BJ (cell line): Measurements from ENCODE around the gene HAUS3. TPM values are rescaled to one million over a fixed set of nuclear protein-coding genes. Genes with fewer than 3 reads are reported as not detected.

Experiments
- CTCF ChIA-PET: fragments of 350-600 bp; formaldehyde crosslinking; extraction: SDS; loops from one replicate; lab custom pipeline; 2021; ENCODE audit warnings: antibody characterized with exemption, inconsistent platforms; lab: Yijun Ruan, JAX
- POLR2A ChIA-PET: fragments of 300-600 bp; sonication (Branson Sonifier 250); formaldehyde crosslinking; extraction: SDS; loops from one replicate; lab custom pipeline; 2021; ENCODE audit warnings: antibody characterized with exemption; lab: Charles Lee
- DNase-seq: peaks from one replicate; pipeline ENCODE4 v3.0.0-alpha.2; 2011; ENCODE audit warnings: low read depth
- H3K27me3 ChIP-seq: 2 replicates; pipeline ENCODE4 v1.6.0; 2011; ENCODE audit warnings: low read length; ENCODE audit not compliant: control insufficient read depth, insufficient read depth
- H3K36me3 ChIP-seq: 2 replicates; pipeline ENCODE4 v1.5.1; 2011; ENCODE audit warnings: low read length; ENCODE audit not compliant: control insufficient read depth, insufficient read depth
- H3K4me3 ChIP-seq: 2 replicates; pipeline ENCODE4 v1.5.1; 2011; ENCODE audit warnings: low read depth, mild to moderate bottlenecking, control low read depth, low read length
- CTCF ChIP-seq: IDR thresholded peaks from 2 replicates; pipeline ENCODE4 v1.5.1; 2011; ENCODE audit warnings: low read depth, mild to moderate bottlenecking, control low read depth, inconsistent platforms, low read length, moderate library complexity; ENCODE audit not compliant: insufficient read depth
- polyA plus RNA-seq: library from polyadenylated mRNA; depleted of rRNA; stranded (reverse); fragments of >200 nt; gene quantifications from 2 replicates; pipeline ENCODE4 v1.2.3, GENCODE V29; 2011

Gene HAUS3
- polyA plus RNA-seq, 1 experiment: 1.9 TPM

GRCh38 chr4:2243681-2244380, 1.9 kb upstream of the HAUS3 start:
- Histone ChIP-seq H3K36me3 (peaks cover 3% of the 10 kb centered on the region), H3K27me3 (no peaks in the 10 kb centered on the region), H3K4me3 (no peak overlapping the region)
- ChIA-PET POLR2A (no interaction called here), CTCF (interaction anchor here (0.6 to 1.6 kb wide), 3 partner anchors 117 to 225 kb away, joined by 3 to 4 read pairs (median 3); partner anchors contain the start of gene RNF4)
- TF ChIP-seq CTCF: peak; percentile 33
- no peak for DNase-seq

- no peak for DNase-seq
- POLR2A ChIA-PET: interaction anchor here (1.8 kb wide), 1 partner anchor 21 kb away, joined by 5 read pairs; no protein-coding TSS in a partner anchor
- CTCF ChIA-PET: interaction anchor here (0.9 to 3.2 kb wide), 3 partner anchors 14 to 201 kb away, joined by 3 to 19 read pairs (median 4); no protein-coding TSS in a partner anchor
- no peaks in the 10 kb centered on the region for H3K27me3 ChIP-seq
- peak overlapping the region; percentile 84 for H3K4me3 ChIP-seq
- TF ChIP-seq CTCF: no peak
- H3K36me3 ChIP-seq: peaks cover 2% of the 10 kb centered on the region; the same call in 1 of the 2 replicates
Measured at GRCh38 chr4:2241003-2241402, 918 bp downstream of the HAUS3 start.

DNA sequence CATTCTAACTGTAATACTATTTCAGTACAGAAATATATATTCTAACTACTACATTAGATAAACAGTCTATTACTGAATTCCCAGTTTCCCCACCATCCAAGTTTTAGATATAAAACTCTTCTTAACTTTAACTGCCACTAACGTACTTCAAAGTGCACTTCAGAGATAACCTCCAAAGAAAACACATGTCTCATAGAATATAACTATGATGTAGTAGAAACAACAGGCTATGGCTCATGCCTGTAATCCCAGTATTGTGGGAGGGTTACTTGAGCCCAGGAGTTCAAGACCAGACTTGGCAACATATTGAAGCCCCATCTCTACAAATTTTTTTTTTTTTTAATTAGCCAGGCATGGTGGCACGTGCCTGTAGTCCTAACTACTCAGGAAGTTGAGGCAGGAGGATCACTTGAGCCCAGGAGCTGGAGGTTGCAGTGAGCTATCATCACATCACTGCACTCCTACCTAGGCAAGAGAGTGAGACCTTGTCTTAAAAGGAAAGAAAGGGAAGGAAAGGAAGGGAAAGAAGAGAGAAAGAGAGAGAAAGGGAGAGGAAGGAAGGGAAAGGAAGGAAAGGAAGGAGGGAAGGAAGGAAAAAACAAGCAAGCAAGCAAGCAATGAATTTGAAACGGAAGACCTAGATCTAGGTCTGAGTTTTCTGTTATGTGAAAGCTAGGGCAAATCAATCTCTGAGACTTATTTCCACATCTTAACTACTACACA, 4.8 kb downstream of the HAUS3 start:
- H3K36me3 ChIP-seq: peaks cover 2% of the 10 kb centered on the region; the same call in 1 of the 2 replicates

GRCh38 chr4:2231082-2231481, 10.8 kb downstream of the HAUS3 start:
- ChIA-PET POLR2A (no interaction called here), CTCF (interaction anchor here (6.6 kb wide), 1 partner anchor 11 kb away, joined by 42 read pairs; no protein-coding TSS in a partner anchor)
- H3K36me3 ChIP-seq: no peaks in the 10 kb centered on the region
- no peak for DNase-seq
- no peak for TF ChIP-seq CTCF
- no peak overlapping the region for H3K4me3 ChIP-seq
- H3K27me3 ChIP-seq: no peaks in the 10 kb centered on the region

More for the DNA sequence above, 4.8 kb downstream of the HAUS3 start:
- no peak for DNase-seq
- CTCF ChIA-PET: interaction anchor here (0.6 to 1.7 kb wide), 3 partner anchors 18 to 231 kb away, joined by 3 to 8 read pairs (median 3); partner anchors contain the start of gene RNF4
- POLR2A ChIA-PET: no interaction called here
- no peaks in the 10 kb centered on the region for H3K27me3 ChIP-seq
- no peak overlapping the region for H3K4me3 ChIP-seq
- TF ChIP-seq CTCF: no peak

DNA sequence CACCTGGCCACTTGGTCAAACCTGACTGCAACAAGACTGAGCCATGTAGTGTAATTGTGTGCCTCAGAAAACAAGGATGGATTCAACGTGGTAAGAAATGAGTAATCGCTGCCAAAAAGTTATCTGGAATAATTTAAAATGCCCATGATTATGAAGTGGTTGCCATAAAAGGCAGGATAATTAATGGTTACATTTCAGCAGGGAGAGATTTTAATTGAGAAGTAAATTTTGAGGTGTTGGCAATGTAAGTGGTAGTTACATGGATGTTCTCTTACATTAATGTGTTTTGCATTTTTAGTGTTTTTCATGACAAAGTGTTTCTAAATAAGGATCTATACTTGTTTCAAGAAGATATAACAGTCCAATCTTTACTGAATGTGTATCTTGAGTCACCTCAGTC, 15.7 kb downstream of the HAUS3 start:
- ChIA-PET CTCF (interaction anchor here (0.8 to 2.0 kb wide), 2 partner anchors 15 to 215 kb away, joined by 4 to 5 read pairs; no protein-coding TSS in a partner anchor), POLR2A (no interaction called here)
- Histone ChIP-seq H3K4me3 (no peak overlapping the region), H3K27me3 (no peaks in the 10 kb centered on the region), H3K36me3 (no peaks in the 10 kb centered on the region)
- no peak for DNase-seq
- TF ChIP-seq CTCF: no peak
